ENCODE measurements around the gene ALDH1A2.
"Not testable (repeated sequence)": the region's sequence is repeated elsewhere in the genome, so short reads cannot be mapped to it uniquely, and the experiment has no call there.

The ALDH1A2 gene

GRCh38 chr15:58065445-58066041, at the start of gene ALDH1A2:
TSS of gene ALDH1A2 (minus strand) at chr15:58065711. CDS start at chr15:58065650, 61 bp downstream.
- no peak for DNase-seq

- no peak for DNase-seq
These were observed 49.3 kb upstream of the ALDH1A2 start for GRCh38 chr15:58114812-58115211.

- DNase-seq, result no peak
These were observed 48.9 kb upstream of the ALDH1A2 start for GRCh38 chr15:58114388-58114787.

GRCh38 chr15:58113358-58113757, 47.8 kb upstream of the ALDH1A2 start:
- not testable (repeated sequence) for DNase-seq

- no peak for DNase-seq
These were observed 46.2 kb upstream of the ALDH1A2 start for GRCh38 chr15:58111718-58112104.

- no peak for DNase-seq
These were observed 45.6 kb upstream of the ALDH1A2 start for GRCh38 chr15:58110999-58111717.

GRCh38 chr15:58109419-58109818, 43.9 kb upstream of the ALDH1A2 start:
- no peak for DNase-seq

GRCh38 chr15:58108117-58108516, 42.6 kb upstream of the ALDH1A2 start:
- DNase-seq, result no peak

GRCh38 chr15:58103482-58103881, 38.0 kb upstream of the ALDH1A2 start:
- DNase-seq, result no peak

- no peak for DNase-seq
These were observed 31.1 kb upstream of the ALDH1A2 start for GRCh38 chr15:58096529-58097084.

- DNase-seq, result no peak
These were observed 29.9 kb upstream of the ALDH1A2 start for GRCh38 chr15:58095415-58095814.

GRCh38 chr15:58087871-58088270, 22.4 kb upstream of the ALDH1A2 start:
- no peak for DNase-seq

GRCh38 chr15:58086491-58086890, 21.0 kb upstream of the ALDH1A2 start:
- no peak for DNase-seq

GRCh38 chr15:58083526-58083925, 18.0 kb upstream of the ALDH1A2 start:
- DNase-seq, result no peak

- DNase-seq, result no peak
These were observed 16.4 kb upstream of the ALDH1A2 start for GRCh38 chr15:58081891-58082290.

- no peak for DNase-seq
These were observed 15.9 kb upstream of the ALDH1A2 start for GRCh38 chr15:58081456-58081855.

- DNase-seq, result not testable (repeated sequence)
These were observed 15.4 kb upstream of the ALDH1A2 start for GRCh38 chr15:58080959-58081358.

- no peak for DNase-seq
These were observed 14.9 kb upstream of the ALDH1A2 start for GRCh38 chr15:58080398-58080797.

- DNase-seq, result no peak
These were observed 13.1 kb upstream of the ALDH1A2 start for GRCh38 chr15:58078591-58078990.

- no peak for DNase-seq
These were observed 11.9 kb upstream of the ALDH1A2 start for GRCh38 chr15:58077427-58077826.

GRCh38 chr15:58074452-58074851, 8.9 kb upstream of the ALDH1A2 start:
- DNase-seq, result no peak

GRCh38 chr15:58070801-58071418, 5.4 kb upstream of the ALDH1A2 start:
- no peak for DNase-seq

GRCh38 chr15:58069008-58069407, 3.5 kb upstream of the ALDH1A2 start:
- DNase-seq, result no peak

Measured in SIG-M5 (cell line).